GM12878 (cell line): ENCODE results near the gene SFXN1. TPM values are rescaled to one million over a fixed set of nuclear protein-coding genes. Genes with fewer than 3 reads are reported as not detected.

Experiments
- ATAC-seq: fragments of 200-7000 bp; cut with Tn5 transposase; 3 replicates; pipeline ENCODE4 v1.9.1; 2020; ENCODE audit warnings: mild to moderate bottlenecking, moderate library complexity
- BruUV-seq: library from RNA; stranded (reverse); fragments of 400-500 nt; replicated peaks from 2 replicates; lab custom pipeline; 2021; lab: Mats Ljungman, UMichigan
- CTCF ChIA-PET: fragments of 300-600 bp; sonication (Branson Sonifier 250); formaldehyde crosslinking; extraction: SDS; loops from one replicate; lab custom pipeline; 2021; ENCODE audit warnings: inconsistent platforms; lab: Yijun Ruan, JAX
- POLR2A ChIA-PET: fragments of 350-600 bp; formaldehyde crosslinking; extraction: SDS; loops from one replicate; lab custom pipeline; 2021; ENCODE audit warnings: inconsistent platforms; lab: Charles Lee
- RAD21 ChIA-PET: fragments of 300-600 bp; sonication (Branson Sonifier 250); formaldehyde crosslinking; loops from one replicate; lab custom pipeline; 2023; ENCODE audit warnings: antibody characterized with exemption; ENCODE audit not compliant: unreplicated experiment; lab: Charles Lee
- SMC1A ChIA-PET: fragments of 300-600 bp; sonication (Branson Sonifier 250); formaldehyde crosslinking; loops from one replicate; lab custom pipeline; 2023; ENCODE audit not compliant: unreplicated experiment, uncharacterized antibody; lab: Charles Lee
- DNase-seq: peaks from one replicate; pipeline ENCODE4 v3.0.0-alpha.2; 2011; ENCODE audit warnings: low read depth, low spot score
- FAIRE-seq: peaks from 3 replicates; lab custom pipeline; 2011; peaks lifted over from hg19 to GRCh38; lab: Jason Lieb, UNC
- H2AFZ ChIP-seq: 2 replicates; pipeline ENCODE4 v1.6.0; 2011; ENCODE audit warnings: low read depth, low read length, control low read depth; ENCODE audit not compliant: control insufficient read depth
- H3K27ac ChIP-seq: 2 replicates; pipeline ENCODE4 v1.5.1; 2011; ENCODE audit warnings: control low read depth; ENCODE audit not compliant: control insufficient read depth, insufficient read depth
- H3K27me3 ChIP-seq, 2 experiments: replicated peaks in 1 of 2; 2 replicates each; pipeline versions ENCODE4 v1.6.0 to v1.6.1; 2011; ENCODE audit warnings: low read length in 1 of 2; ENCODE audit not compliant: control insufficient read depth in 2 of 2, insufficient read depth in 2 of 2
- H3K36me3 ChIP-seq, 2 experiments: 2 replicates each; pipeline ENCODE4 v1.5.1; 2011; ENCODE audit warnings: low read length in 1 of 2; ENCODE audit not compliant: control insufficient read depth in 2 of 2, insufficient read depth in 2 of 2
- H3K4me1 ChIP-seq: 2 replicates; pipeline ENCODE4 v1.6.1; 2011; ENCODE audit warnings: mild to moderate bottlenecking, low read length, moderate library complexity, mixed read lengths; ENCODE audit not compliant: control insufficient read depth, insufficient read depth
- H3K4me2 ChIP-seq: 2 replicates; pipeline ENCODE4 v1.6.0; 2011; ENCODE audit warnings: control low read depth; ENCODE audit not compliant: control insufficient read depth, insufficient read depth
- H3K4me3 ChIP-seq: fragments of 200-600 bp; sonication (generic); 2 replicates; pipeline ENCODE4 v1.5.1; 2016
- H3K79me2 ChIP-seq: 2 replicates; pipeline ENCODE4 v1.6.0; 2011; ENCODE audit warnings: low read length; ENCODE audit not compliant: control insufficient read depth, insufficient read depth
- H3K9ac ChIP-seq: 2 replicates; pipeline ENCODE4 v1.8.0; 2011; ENCODE audit warnings: low read length, control low read depth, mixed read lengths; ENCODE audit not compliant: control insufficient read depth, insufficient read depth
- H3K9me3 ChIP-seq: replicated peaks from 3 replicates; pipeline ENCODE4 v1.5.1; 2011; ENCODE audit warnings: mild to moderate bottlenecking, low read length; ENCODE audit not compliant: control insufficient read depth, insufficient read depth
- H4K20me1 ChIP-seq: 2 replicates; pipeline ENCODE4 v1.6.0; 2011; ENCODE audit not compliant: control insufficient read depth, insufficient read depth
- LARP7 ChIP-seq: fragments of 450-650 bp; IDR thresholded peaks from 2 replicates; pipeline ENCODE4 v1.6.1; 2017; ENCODE audit warnings: mild to moderate bottlenecking
- ZBTB4 ChIP-seq: fragments of 450-650 bp; formaldehyde crosslinking; IDR thresholded peaks from 2 replicates; pipeline ENCODE4 v1.4.0; 2022; ENCODE audit warnings: mild to moderate bottlenecking, moderate library complexity
- ZNF274 ChIP-seq: IDR thresholded peaks from one replicate; pipeline ENCODE4 v1.8.0; 2011; ENCODE audit not compliant: insufficient read length, insufficient read depth
- WGBS: methylation state at CpG from one replicate; pipeline ENCODE4 v1.1.6; 2016; ENCODE audit warnings: low lambda C conversion rate; ENCODE audit not compliant: insufficient replicate concordance, insufficient coverage; ENCODE audit errors: missing lambda C conversion rate; 5-methylcytosine and 5-hydroxymethylcytosine counted together
- in situ Hi-C: fragments of 300-500 bp; cut with MboI; formaldehyde crosslinking; loops from 9 replicates; pipeline ENCODE4 v1.14.3; 2018; ENCODE audit warnings: mixed read lengths
- intact Hi-C: fragments of 100-400 bp; cut with micrococcal nuclease; formaldehyde crosslinking; loops from one replicate; pipeline ENCODE4 v1.14.2; 2022; ENCODE audit not compliant: unreplicated experiment
- polyA plus RNA-seq, 11 experiments: library from polyadenylated mRNA; depleted of rRNA in 4 of 11; unstranded in 6 of 11; stranded (reverse) in 5 of 11; fragments of >200 nt; fragmentation: Nextera tagmentation in 4 of 11; fragmentation: Illumina TruSeq in 1 of 11; extraction: Ambion mirVana in 4 of 11; extraction: Trizol in 1 of 11; gene quantifications; 1 replicate in 1 of 11; 2 replicates in 10 of 11; pipeline versions ENCODE4 v1.2.1 to v1.2.3, GENCODE V29; 2011 to 2016; ENCODE audit warnings: inconsistent platforms in 2 of 11, missing spikeins in 2 of 11, low read depth in 1 of 11
- total RNA-seq, 4 experiments: library from RNA; depleted of rRNA in 3 of 4; stranded (reverse); fragments of >200 nt in 3 of 4; fragmentation: Illumina TruSeq in 1 of 4; extraction: Trizol in 1 of 4; gene quantifications; 2 replicates each; pipeline versions ENCODE4 v1.2.1 to v1.2.3, GENCODE V29; 2013 to 2021

The SFXN1 gene
- total and polyA plus RNA-seq, 10 of the 15 experiments (the other 5 are each of a cell fraction or from before 2014, with no cell fraction given), result 18.0 to 248 (median 103) TPM

GRCh38 chr5:175491223-175491622 lies 12.9 kb downstream of the SFXN1 start:
- ATAC-seq (no peak), FAIRE-seq (no peak)
- in situ Hi-C loops (no loop called here), intact Hi-C loops (no loop called here)
- Histone ChIP-seq H3K79me2 (peaks cover 37% of the 10 kb centered on the region), H3K4me2 (no peak overlapping the region), H2AFZ (no peak overlapping the region), H3K4me3 (no peak overlapping the region), H3K9me3 (no peaks in the 10 kb centered on the region), H3K4me1 (no peaks in the 10 kb centered on the region), H3K9ac (no peak overlapping the region)
- RAD21 ChIA-PET, result no interaction called here
- POLR2A ChIA-PET, result interaction anchor here (0.6 kb wide), 1 partner anchor 529 kb away, joined by 4 read pairs; no protein-coding TSS in a partner anchor
- no TSS peak for BruUV-seq
- 93% methylated on average over 6 of the region's 6 CpGs for WGBS
- SMC1A ChIA-PET, result interaction anchor here (0.6 to 1.7 kb wide), 3 partner anchors 11 to 43 kb away, joined by 3 to 4 read pairs (median 3); no protein-coding TSS in a partner anchor
- TF ChIP-seq ZNF274 (no peak), LARP7 (no peak), ZBTB4 (CRISPR knock-in tag) (no peak)
- TF ChIP-seq, all 136 proteins: peak for 0
- no peaks in the 10 kb centered on the region for H3K27me3 ChIP-seq
- H3K36me3 ChIP-seq, result peaks cover 6 to 26% of the 10 kb centered on the region in 2 experiments
- no peak overlapping the region for H3K27ac ChIP-seq
- H4K20me1 ChIP-seq, result peaks cover 7% of the 10 kb centered on the region
- DNase-seq, result no peak
- CTCF ChIA-PET, result interaction anchor here (0.6 to 2.8 kb wide), 4 partner anchors 11 to 461 kb away, joined by 3 to 11 read pairs (median 8); no protein-coding TSS in a partner anchor
